Occipital lobe (tissue), 2 donors: ENCODE measurements around the gene IL4I1. TPM values are rescaled to one million over a fixed set of nuclear protein-coding genes. Genes with fewer than 3 reads are reported as not detected.

Experiments used
- DNase-seq: peaks from one replicate; lab custom pipeline; 2025; lab: John Stamatoyannopoulos, UW
- total RNA-seq: library from RNA; depleted of rRNA; stranded (reverse); fragments of >200 nt; gene quantifications from one replicate; pipeline ENCODE4 v1.2.3, GENCODE V29; 2014

The IL4I1 gene
- total RNA-seq, 1 donor from 2014 or later: not detected

- DNase-seq: no peak
Observed at GRCh38 chr19:49895566-49896297, 955 bp downstream of the IL4I1 start.

- DNase-seq: no peak
Observed at GRCh38 chr19:49894879-49895565, 1.7 kb downstream of the IL4I1 start.

- no peak for DNase-seq
Observed at GRCh38 chr19:49894011-49894664, 2.5 kb downstream of the IL4I1 start.

- no peak for DNase-seq
Observed at GRCh38 chr19:49892716-49893115, 4.0 kb downstream of the IL4I1 start.

GRCh38 chr19:49891393-49891792, 5.3 kb downstream of the IL4I1 start:
- DNase-seq: no peak

- no peak for DNase-seq
Observed at GRCh38 chr19:49890349-49891311, 6.1 kb downstream of the IL4I1 start.

- DNase-seq: peak; percentile 30
Observed at GRCh38 chr19:49889687-49890348, 6.9 kb downstream of the IL4I1 start.

GRCh38 chr19:49889038-49889686, 7.5 kb downstream of the IL4I1 start:
- DNase-seq: no peak

GRCh38 chr19:49888510-49888824, 8.2 kb downstream of the IL4I1 start:
- no peak for DNase-seq

- no peak for DNase-seq
Observed at GRCh38 chr19:49887665-49888509, 8.8 kb downstream of the IL4I1 start.

- no peak for DNase-seq
Observed at GRCh38 chr19:49887037-49887664, 9.5 kb downstream of the IL4I1 start.

GRCh38 chr19:49884760-49885159, 11.9 kb downstream of the IL4I1 start:
- no peak for DNase-seq

- no peak for DNase-seq
Observed at GRCh38 chr19:49884109-49884508, 12.6 kb downstream of the IL4I1 start.

GRCh38 chr19:49883094-49883493, 13.6 kb downstream of the IL4I1 start:
- no peak for DNase-seq

- no peak for DNase-seq
Observed at GRCh38 chr19:49882643-49883042, 14.0 kb downstream of the IL4I1 start.

- no peak for DNase-seq
Observed at GRCh38 chr19:49881672-49882394, 14.9 kb downstream of the IL4I1 start.

GRCh38 chr19:49881186-49881585, 15.5 kb downstream of the IL4I1 start:
- DNase-seq: no peak

GRCh38 chr19:49880162-49880869, 16.4 kb downstream of the IL4I1 start:
- no peak for DNase-seq
